Fibroblast of mammary gland (primary cell): ENCODE data around the gene CST11.

Source experiments
- DNase-seq: peaks from one replicate; pipeline ENCODE4 v3.0.0-alpha.2; 2010; ENCODE audit warnings: low read depth
- H3K4me3 ChIP-seq: 2 replicates; pipeline ENCODE4 v1.5.1; 2011; ENCODE audit warnings: low read depth, mild to moderate bottlenecking, low read length, moderate library complexity; ENCODE audit not compliant: control insufficient read depth
- TF ChIP-seq, protein P1 (sequence below): conservative IDR thresholded peaks from 2 replicates; pipeline ENCODE4 v1.5.1; 2011; ENCODE audit warnings: low read depth, low read length, inconsistent platforms; ENCODE audit not compliant: control insufficient read depth, insufficient read depth

The CST11 gene

DNA sequence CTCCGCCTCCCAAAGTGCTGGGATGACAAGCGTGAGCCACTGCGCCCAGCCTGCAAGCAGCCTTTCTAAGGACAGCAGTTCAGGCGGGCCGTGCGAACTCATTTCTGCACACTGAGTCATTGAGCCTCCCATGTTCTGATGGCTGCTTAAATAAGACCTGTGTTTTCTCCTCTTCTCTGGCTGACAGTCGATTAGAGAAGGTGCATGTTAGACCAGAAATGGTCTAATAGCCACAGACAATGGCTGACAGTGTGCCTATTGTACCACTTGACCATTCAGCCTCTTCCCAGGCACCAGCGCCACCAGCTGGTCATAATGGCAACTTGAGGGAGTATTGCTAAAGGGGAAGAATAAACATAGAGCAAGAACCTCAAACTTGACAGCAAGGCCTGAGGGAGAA lies 6.2 kb downstream of the CST11 start:
- no peak overlapping the region for H3K4me3 ChIP-seq
- peak; percentile 50 for DNase-seq
- TF ChIP-seq, protein P1, sequence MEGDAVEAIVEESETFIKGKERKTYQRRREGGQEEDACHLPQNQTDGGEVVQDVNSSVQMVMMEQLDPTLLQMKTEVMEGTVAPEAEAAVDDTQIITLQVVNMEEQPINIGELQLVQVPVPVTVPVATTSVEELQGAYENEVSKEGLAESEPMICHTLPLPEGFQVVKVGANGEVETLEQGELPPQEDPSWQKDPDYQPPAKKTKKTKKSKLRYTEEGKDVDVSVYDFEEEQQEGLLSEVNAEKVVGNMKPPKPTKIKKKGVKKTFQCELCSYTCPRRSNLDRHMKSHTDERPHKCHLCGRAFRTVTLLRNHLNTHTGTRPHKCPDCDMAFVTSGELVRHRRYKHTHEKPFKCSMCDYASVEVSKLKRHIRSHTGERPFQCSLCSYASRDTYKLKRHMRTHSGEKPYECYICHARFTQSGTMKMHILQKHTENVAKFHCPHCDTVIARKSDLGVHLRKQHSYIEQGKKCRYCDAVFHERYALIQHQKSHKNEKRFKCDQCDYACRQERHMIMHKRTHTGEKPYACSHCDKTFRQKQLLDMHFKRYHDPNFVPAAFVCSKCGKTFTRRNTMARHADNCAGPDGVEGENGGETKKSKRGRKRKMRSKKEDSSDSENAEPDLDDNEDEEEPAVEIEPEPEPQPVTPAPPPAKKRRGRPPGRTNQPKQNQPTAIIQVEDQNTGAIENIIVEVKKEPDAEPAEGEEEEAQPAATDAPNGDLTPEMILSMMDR, result peak; percentile 64

DNA sequence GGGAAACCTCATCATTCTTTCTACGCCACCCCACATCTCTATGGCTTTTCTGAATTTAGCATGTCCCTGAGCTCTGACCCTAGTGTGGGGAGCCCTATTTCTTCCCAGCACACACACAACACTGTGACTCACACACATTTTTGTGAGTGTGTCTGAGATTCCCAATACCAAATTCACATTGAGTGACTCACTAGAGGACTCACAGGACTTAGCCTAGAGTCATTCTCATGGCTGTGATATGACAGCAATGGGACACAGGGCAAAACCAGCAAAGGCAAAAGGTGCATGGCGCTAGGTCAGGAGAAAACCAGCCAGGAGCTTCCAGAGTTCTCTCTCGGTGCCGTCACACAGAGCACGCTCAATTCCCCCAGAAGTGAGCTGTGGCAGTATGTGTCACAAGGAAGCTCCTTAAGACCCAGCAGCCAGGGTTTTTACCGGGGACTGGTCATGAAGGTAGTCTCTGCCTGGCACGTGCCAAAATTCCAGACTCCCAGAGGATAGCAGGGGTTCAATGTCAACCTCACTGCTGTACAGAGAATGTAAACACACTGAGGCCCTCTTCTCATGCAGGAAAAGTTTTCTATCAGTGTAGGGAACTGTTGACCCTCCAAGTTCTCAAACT lies 7.0 kb downstream of the CST11 start:
- H3K4me3 ChIP-seq, result no peak overlapping the region
- peak; percentile 88 for DNase-seq
- TF ChIP-seq, protein P1, result no peak

DNA sequence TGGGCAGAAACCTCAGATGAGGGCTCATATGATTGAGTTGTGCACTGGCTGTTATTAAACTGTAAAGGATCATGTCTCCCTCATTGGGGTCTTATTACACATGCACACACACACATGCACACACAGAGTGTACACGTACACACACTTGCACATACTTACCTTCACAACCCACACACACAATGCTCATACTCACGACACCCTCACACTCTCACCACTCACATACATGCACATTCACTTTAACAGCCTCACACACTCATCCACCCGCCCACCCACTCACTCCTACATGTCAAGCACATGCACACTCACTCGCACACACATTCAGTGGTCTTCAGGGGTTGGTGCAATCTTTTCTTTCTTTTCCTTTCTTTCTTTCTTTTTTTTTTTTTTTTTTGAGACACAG lies 7.8 kb downstream of the CST11 start:
- TF ChIP-seq, protein P1, result no peak
- no peak for DNase-seq
- H3K4me3 ChIP-seq, result no peak overlapping the region

DNA sequence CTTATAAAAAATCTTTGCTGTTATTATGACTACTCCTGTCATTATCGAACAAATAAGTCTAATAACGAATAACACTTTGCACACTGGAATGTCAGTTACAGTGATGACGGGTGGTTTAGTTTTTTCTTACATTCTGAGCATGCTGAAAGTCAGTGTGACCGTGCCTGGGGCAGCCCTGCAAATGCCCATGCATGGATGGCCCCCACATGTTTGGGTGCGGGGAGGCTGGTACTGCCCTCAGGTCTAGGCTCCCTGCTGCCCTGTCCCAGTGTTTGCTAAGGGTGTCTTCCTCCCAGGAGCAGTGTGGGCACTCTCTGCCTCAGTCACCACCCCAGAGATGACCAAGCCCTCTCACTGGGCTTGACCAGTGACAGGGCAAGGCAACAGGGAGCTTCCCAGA lies 10.2 kb downstream of the CST11 start:
- H3K4me3 ChIP-seq, result no peak overlapping the region
- no peak for DNase-seq
- TF ChIP-seq, protein P1, result no peak

DNA sequence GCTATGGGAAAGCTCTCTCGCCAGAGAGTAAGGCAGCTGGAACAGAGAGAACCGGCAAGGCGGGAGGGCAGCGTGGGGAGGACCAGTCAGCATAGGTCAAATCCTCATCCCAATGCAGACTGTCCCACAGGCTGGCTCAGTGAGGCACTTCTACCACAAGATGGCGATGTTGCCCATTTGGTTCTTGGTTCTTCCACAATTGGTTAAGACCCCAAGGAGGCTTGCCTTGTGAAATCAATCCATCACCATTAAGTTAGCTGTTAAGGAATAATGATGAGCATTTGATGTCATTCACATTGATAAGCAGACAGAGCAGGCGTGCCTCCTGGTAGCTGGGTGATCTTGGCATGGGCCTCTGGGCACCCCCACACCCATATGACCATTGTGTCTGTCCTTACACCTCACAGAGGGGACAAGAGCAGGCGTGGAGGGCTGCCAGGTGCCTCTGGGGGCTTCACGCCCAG lies 10.8 kb downstream of the CST11 start:
- no peak overlapping the region for H3K4me3 ChIP-seq
- TF ChIP-seq, protein P1, result peak; percentile 95
- peak; percentile 86 for DNase-seq

DNA sequence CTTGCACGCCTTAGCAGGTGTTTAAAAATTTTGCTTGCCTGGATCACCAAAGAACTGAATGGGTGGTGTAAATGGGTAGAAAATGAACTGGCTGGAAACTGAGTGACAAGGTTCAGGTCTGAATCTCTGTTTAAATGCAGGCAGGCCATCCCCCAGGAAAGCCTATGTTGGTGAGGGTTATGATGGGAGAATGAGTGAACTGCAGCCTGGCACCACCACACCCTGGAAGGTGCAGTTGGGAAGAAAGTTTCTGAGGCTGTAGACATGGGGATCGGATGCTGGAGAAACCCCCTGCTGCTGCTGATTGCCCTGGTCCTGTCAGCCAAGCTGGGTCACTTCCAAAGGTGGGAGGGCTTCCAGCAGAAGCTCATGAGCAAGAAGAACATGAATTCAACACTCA lies 12.7 kb downstream of the CST11 start:
- no peak for DNase-seq
- TF ChIP-seq, protein P1, result no peak
- H3K4me3 ChIP-seq, result no peak overlapping the region

DNA sequence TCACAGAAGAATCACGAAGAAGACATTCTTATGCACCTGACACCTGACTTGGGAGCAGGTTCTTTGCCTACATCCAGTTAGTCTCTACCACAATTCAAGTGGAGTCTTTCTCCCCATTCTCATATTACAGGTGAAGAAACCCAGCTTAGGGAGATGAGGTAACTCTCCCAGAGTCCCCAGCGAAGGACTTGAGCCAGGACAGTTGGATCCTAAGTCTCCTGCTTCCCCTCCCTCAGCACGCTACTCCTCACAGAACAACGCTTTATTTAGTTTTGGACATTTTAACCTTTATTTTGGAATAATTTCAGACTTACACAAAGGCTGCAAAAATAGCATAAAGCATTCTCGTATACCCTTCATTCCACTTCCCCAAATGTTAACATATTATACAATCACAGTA lies 14.0 kb downstream of the CST11 start:
- DNase-seq, result no peak
- H3K4me3 ChIP-seq, result no peak overlapping the region
- TF ChIP-seq, protein P1, result no peak
